ENCODE measurements around the gene BRD1. TPM values are rescaled to one million over a fixed set of nuclear protein-coding genes. Genes with fewer than 3 reads are reported as not detected.

The BRD1 gene
- total RNA-seq, 1 experiment from 2014 or later, result 31.3 TPM

- DNase-seq (ENCODE audit: low read depth, low spot score), result no peak
- 0 out of 2 replicates have a peak, but pooled peaks cover 4% of the 10 kb centered on the region for H4K20me1 ChIP-seq (ENCODE audit: insufficient read depth)
- H3K36me3 ChIP-seq (ENCODE audit: control insufficient read depth in 1 of 2, insufficient read depth in 2 of 2, low read length in 2 of 2), result peaks cover 0 to 5% of the 10 kb centered on the region in 2 experiments; a peak in 1 of 4 replicates
- no peaks in the 10 kb centered on the region for H3K27me3 ChIP-seq (ENCODE audit: insufficient read depth, low read length)
- intact Hi-C loops (cut with micrococcal nuclease), result no loop called here
- no peak overlapping the region for H3K9ac ChIP-seq (ENCODE audit: low read length)
- no peak overlapping the region for H2AFZ ChIP-seq (ENCODE audit: low read depth, low read length, poor library complexity, severe bottlenecking)
- no peaks in the 10 kb centered on the region for H3K9me2 ChIP-seq (ENCODE audit: insufficient read depth)
- TF ChIP-seq SIN3A (IDR thresholded peaks at IDR 0.05; ENCODE audit: low read depth) (no peak), POLR2A (IDR thresholded peaks at IDR 0.05; ENCODE audit: borderline replicate concordance, extremely low read depth, insufficient read depth, insufficient read length) (no peak), JUND (IDR thresholded peaks at IDR 0.05) (no peak), ATF3 (IDR thresholded peaks at IDR 0.05) (no peak), EZH2 (IDR thresholded peaks at IDR 0.05) (no peak), MAX (IDR thresholded peaks at IDR 0.05) (no peak), CTCF (IDR thresholded peaks at IDR 0.05 in 2 of 3, conservative IDR thresholded peaks at IDR 0.05 in 1 of 3; ENCODE audit: borderline replicate concordance in 1 of 3, insufficient read depth in 1 of 3, low read depth in 2 of 3, low read length in 2 of 3) (no peak), ELF1 (IDR thresholded peaks at IDR 0.05; ENCODE audit: borderline replicate concordance, low read depth) (no peak), TCF7L2 (IDR thresholded peaks at IDR 0.05; ENCODE audit: borderline replicate concordance, extremely low read depth, insufficient read depth, insufficient read length) (no peak), EZH2phosphoT487 (IDR thresholded peaks at IDR 0.05; ENCODE audit: borderline replicate concordance) (no peak), CEBPB (IDR thresholded peaks at IDR 0.05; ENCODE audit: low read depth) (no peak), ZFX (IDR thresholded peaks at IDR 0.05) (no peak)
- ChIA-PET CTCF (no interaction called here), POLR2A (no interaction called here), RAD21 (ENCODE audit: low non-redundant PET in 1 of 2, low total read pairs in 2 of 2, uncharacterized antibody in 2 of 2, unreplicated experiment in 2 of 2) (no interaction called here)
- H3K4me3 ChIP-seq (replicated peaks in 1 of 2; ENCODE audit: low read depth in 1 of 2, low read length in 2 of 2), result no peak overlapping the region
- H3K4me1 ChIP-seq (ENCODE audit: control insufficient read depth in 1 of 2, insufficient read depth in 2 of 2, low read length in 2 of 2), result no peaks in the 10 kb centered on the region
- H3K79me2 ChIP-seq (ENCODE audit: insufficient read depth, low read length), result peaks cover 99% of the 10 kb centered on the region
- no peak for ATAC-seq
- H3K9me3 ChIP-seq (ENCODE audit: control insufficient read depth in 1 of 2, insufficient read depth in 1 of 2, low read depth in 1 of 2, low read length in 2 of 2), result peaks cover 18 to 25% of the 10 kb centered on the region in 2 experiments; a peak in 2 of 4 replicates
- no peak overlapping the region for H3K27ac ChIP-seq (ENCODE audit: low read depth, low read length)
- H3K4me2 ChIP-seq (ENCODE audit: low read length), result no peak overlapping the region
- BruUV-seq (replicated peaks), result no TSS peak
Measured at GRCh38 chr22:49869086-49869830, 41.6 kb upstream of the BRD1 start.
